Loucy (cell line): ENCODE measurements around the gene CTCFL.

ENCODE experiments used
- H2AFZ ChIP-seq: fragments of 200-600 bp; sonication (generic); 2 replicates; pipeline ENCODE4 v1.6.0; 2016; ENCODE audit warnings: antibody characterized with exemption, mild to moderate bottlenecking, low read length, moderate library complexity
- H3F3A ChIP-seq: fragments of 200-600 bp; 2 replicates; pipeline ENCODE4 v1.6.0; 2016; ENCODE audit warnings: antibody characterized with exemption, low read depth, mild to moderate bottlenecking
- H3K27me3 ChIP-seq: fragments of 200-600 bp; sonication (generic); 2 replicates; pipeline ENCODE4 v1.6.1; 2014; ENCODE audit warnings: low read length, mild to moderate bottlenecking; ENCODE audit not compliant: insufficient read depth, poor library complexity, severe bottlenecking
- H3K36me3 ChIP-seq: fragments of 200-600 bp; sonication (generic); 2 replicates; pipeline ENCODE4 v1.6.1; 2016; ENCODE audit warnings: low read length; ENCODE audit not compliant: insufficient read depth
- H3K4me1 ChIP-seq: fragments of 200-600 bp; sonication (generic); 2 replicates; pipeline ENCODE4 v1.5.1; 2014; ENCODE audit warnings: low read length, mild to moderate bottlenecking; ENCODE audit not compliant: insufficient read depth, poor library complexity, severe bottlenecking
- H3K4me2 ChIP-seq: fragments of 200-600 bp; sonication (generic); 2 replicates; pipeline ENCODE4 v1.6.0; 2014; ENCODE audit warnings: antibody characterized with exemption, low read length, low read depth, mild to moderate bottlenecking; ENCODE audit not compliant: poor library complexity, severe bottlenecking
- H3K4me3 ChIP-seq: fragments of 200-600 bp; sonication (generic); 2 replicates; pipeline ENCODE4 v1.5.1; 2014; ENCODE audit warnings: low read length, mild to moderate bottlenecking, mixed read lengths; ENCODE audit not compliant: poor library complexity, severe bottlenecking
- H3K79me2 ChIP-seq: fragments of 200-600 bp; sonication (generic); 2 replicates; pipeline ENCODE4 v1.6.1; 2014; ENCODE audit warnings: low read length; ENCODE audit not compliant: insufficient read depth
- H3K9ac ChIP-seq: fragments of 200-600 bp; sonication (generic); 2 replicates; pipeline ENCODE4 v1.6.0; 2014; ENCODE audit warnings: mild to moderate bottlenecking, low read depth, low read length, moderate library complexity; ENCODE audit not compliant: poor library complexity, severe bottlenecking
- H3K9me2 ChIP-seq: fragments of 200-600 bp; sonication (generic); replicated peaks from 2 replicates; pipeline ENCODE4 v1.6.1; 2016; ENCODE audit warnings: low read depth, low read length, mixed read lengths
- H3K9me3 ChIP-seq: fragments of 200-600 bp; sonication (generic); 2 replicates; pipeline ENCODE4 v1.6.1; 2014; ENCODE audit warnings: mild to moderate bottlenecking, antibody characterized with exemption, low read length, low read depth; ENCODE audit not compliant: insufficient read depth
- H4K20me1 ChIP-seq: fragments of 200-600 bp; sonication (generic); 2 replicates; pipeline ENCODE4 v1.6.0; 2014; ENCODE audit warnings: antibody characterized with exemption, low read length, mild to moderate bottlenecking; ENCODE audit not compliant: insufficient read depth, poor library complexity, severe bottlenecking
- CTCF ChIP-seq: fragments of 200-600 bp; sonication (generic); conservative IDR thresholded peaks from 2 replicates; pipeline ENCODE4 v1.5.1; 2014; ENCODE audit warnings: mild to moderate bottlenecking, antibody characterized with exemption, low read length
- EZH2phosphoT487 ChIP-seq: fragments of 200-600 bp; IDR thresholded peaks from 2 replicates; pipeline ENCODE4 v1.6.1; 2018; ENCODE audit warnings: antibody characterized with exemption, mild to moderate bottlenecking, moderate library complexity, borderline replicate concordance

The CTCFL gene

GRCh38 chr20:57456116-57456515, 68.8 kb downstream of the CTCFL start:
- H3K36me3 ChIP-seq: no peaks in the 10 kb centered on the region
- no peaks in the 10 kb centered on the region for H3K9me2 ChIP-seq
- peaks cover 40% of the 10 kb centered on the region for H3K4me1 ChIP-seq
- TF ChIP-seq CTCF (no peak), EZH2phosphoT487 (no peak)
- H3K79me2 ChIP-seq: no peaks in the 10 kb centered on the region
- no peak overlapping the region for H3K4me2 ChIP-seq
- no peaks in the 10 kb centered on the region for H4K20me1 ChIP-seq
- no peaks in the 10 kb centered on the region for H3K9me3 ChIP-seq
- H3K9ac ChIP-seq: no peak overlapping the region
- H3F3A ChIP-seq: peaks cover 7% of the 10 kb centered on the region; the same call in 1 of the 2 replicates
- no peak overlapping the region for H3K4me3 ChIP-seq
- H3K27me3 ChIP-seq: no peaks in the 10 kb centered on the region
- no peak overlapping the region for H2AFZ ChIP-seq

GRCh38 chr20:57455386-57455785, 69.6 kb downstream of the CTCFL start:
- H3K9me2 ChIP-seq: no peaks in the 10 kb centered on the region
- no peak for TF ChIP-seq EZH2phosphoT487
- TF ChIP-seq CTCF: no peak
- H3K79me2 ChIP-seq: no peaks in the 10 kb centered on the region
- H3K36me3 ChIP-seq: no peaks in the 10 kb centered on the region
- peaks cover 11% of the 10 kb centered on the region; the same call in 1 of the 2 replicates for H3F3A ChIP-seq
- H3K9me3 ChIP-seq: no peaks in the 10 kb centered on the region
- H3K4me3 ChIP-seq: no peak overlapping the region
- no peak overlapping the region for H3K9ac ChIP-seq
- no peaks in the 10 kb centered on the region for H3K27me3 ChIP-seq
- no peak overlapping the region for H2AFZ ChIP-seq
- no peaks in the 10 kb centered on the region for H4K20me1 ChIP-seq
- no peak overlapping the region for H3K4me2 ChIP-seq
- H3K4me1 ChIP-seq: peaks cover 47% of the 10 kb centered on the region

- H3K79me2 ChIP-seq: no peaks in the 10 kb centered on the region
- H3K9me3 ChIP-seq: no peaks in the 10 kb centered on the region
- H2AFZ ChIP-seq: no peak overlapping the region
- no peaks in the 10 kb centered on the region for H3K36me3 ChIP-seq
- H3F3A ChIP-seq: peaks cover 16% of the 10 kb centered on the region
- no peaks in the 10 kb centered on the region for H4K20me1 ChIP-seq
- peak overlapping the region; percentile 88 for H3K4me2 ChIP-seq
- peak overlapping the region; percentile 76 for H3K9ac ChIP-seq
- no peaks in the 10 kb centered on the region for H3K27me3 ChIP-seq
- no peaks in the 10 kb centered on the region for H3K9me2 ChIP-seq
- H3K4me3 ChIP-seq: peak overlapping the region; percentile 59
- peaks cover 54% of the 10 kb centered on the region for H3K4me1 ChIP-seq
- TF ChIP-seq EZH2phosphoT487 (no peak), CTCF (no peak)
These were observed 72.9 kb downstream of the CTCFL start for GRCh38 chr20:57451795-57452661.
